K562 (cell line): ENCODE data around the gene LY6G6C. TPM values are rescaled to one million over a fixed set of nuclear protein-coding genes. Genes with fewer than 3 reads are reported as not detected.

Source experiments
- E2F6 ChIP-seq, 2 experiments: IDR thresholded peaks; 2 replicates each; pipeline ENCODE4 v1.6.1; 2011; ENCODE audit warnings: borderline replicate concordance in 1 of 2, control low read depth in 1 of 2, low read depth in 1 of 2, low read length in 1 of 2, mild to moderate bottlenecking in 1 of 2, mixed read lengths in 1 of 2, moderate library complexity in 1 of 2; ENCODE audit not compliant: insufficient read depth in 1 of 2, insufficient read length in 1 of 2, poor library complexity in 1 of 2, severe bottlenecking in 1 of 2; ENCODE audit errors: extremely low read depth in 1 of 2
- PHB ChIP-seq: fragments of 250-450 bp; sonication (Bioruptor Pico); IDR thresholded peaks from 2 replicates; pipeline ENCODE4 v1.5.0; 2021
- SETDB1 ChIP-seq: IDR thresholded peaks from one replicate; pipeline ENCODE4 v1.6.1; 2012; ENCODE audit warnings: low read length, control low read depth, inconsistent platforms
- SLC30A9 ChIP-seq: fragments of 250-450 bp; sonication (Bioruptor Pico); IDR thresholded peaks from 2 replicates; pipeline ENCODE4 v1.8.0; 2022; ENCODE audit warnings: mild to moderate bottlenecking, moderate library complexity
- STAT5B ChIP-seq: fragments of 250-450 bp; sonication (Bioruptor Pico); IDR thresholded peaks from 2 replicates; pipeline ENCODE4 v1.8.0; 2021; ENCODE audit warnings: mild to moderate bottlenecking, inconsistent platforms
- VEZF1 ChIP-seq: fragments of 200-800 bp; sonication (Bioruptor generic); IDR thresholded peaks from 2 replicates; pipeline ENCODE4 v1.6.1; 2017; ENCODE audit warnings: missing genetic modification characterization, missing compliant biosample characterization
- ZBTB7A ChIP-seq: IDR thresholded peaks from 2 replicates; pipeline ENCODE4 v1.6.1; 2011; ENCODE audit warnings: low read depth, mild to moderate bottlenecking, low read length, moderate library complexity, borderline replicate concordance; ENCODE audit not compliant: control insufficient read depth
- ZC3H8 ChIP-seq: fragments of 450-650 bp; IDR thresholded peaks from 2 replicates; pipeline ENCODE4 v1.6.1; 2017
- ZNF766 ChIP-seq: fragments of 200-800 bp; sonication (Bioruptor generic); conservative IDR thresholded peaks from 2 replicates; pipeline ENCODE4 v1.6.1; 2016; ENCODE audit warnings: missing genetic modification characterization, missing compliant biosample characterization
- polyA plus RNA-seq, 8 experiments: library from polyadenylated mRNA; depleted of rRNA in 4 of 8; stranded (reverse) in 5 of 8; unstranded in 3 of 8; fragments of >200 nt; fragmentation: Nextera tagmentation in 2 of 8; fragmentation: Illumina TruSeq in 1 of 8; extraction: Ambion mirVana in 2 of 8; extraction: Trizol in 1 of 8; gene quantifications; 2 replicates each; pipeline versions ENCODE4 v1.2.1 to v1.2.3, GENCODE V29; 2011 to 2014; ENCODE audit warnings: inconsistent platforms in 1 of 8, missing spikeins in 1 of 8
- total RNA-seq, 7 experiments: library from RNA; depleted of rRNA in 6 of 7; stranded (reverse); fragments of >200 nt in 6 of 7; fragmentation: Illumina TruSeq in 2 of 7; extraction: Trizol in 2 of 7; gene quantifications; 2 replicates each; pipeline versions ENCODE4 v1.2.1 to v1.2.3, GENCODE V29; 2011 to 2021; ENCODE audit warnings: low replicate concordance in 1 of 7

LY6G6C gene
- total and polyA plus RNA-seq, 9 of the 15 experiments (the other 6 are each of a cell fraction or from before 2014, with no cell fraction given), result 0.06 to 0.20 TPM; not detected in 7

GRCh38 chr6:31702819-31703716 is 18.5 kb downstream of the LY6G6C start, which contains the start of gene ABHD16A (continued):
- TF ChIP-seq SLC30A9 (no peak), STAT5B (CRISPR knock-in tag) (no peak), ZNF766 (CRISPR knock-in tag) (0 out of 2 replicates have a peak, but pooled peaks have one; percentile 91), ZC3H8 (0 out of 2 replicates have a peak, but pooled peaks have one; percentile 53), E2F6 (IDR thresholded peaks at IDR 0.05; ENCODE audit: borderline replicate concordance in 1 of 2, extremely low read depth in 1 of 2, insufficient read depth in 1 of 2, insufficient read length in 1 of 2, low read depth in 1 of 2, low read length in 1 of 2, poor library complexity in 1 of 2, severe bottlenecking in 1 of 2) (peak; percentile 21 to 46), ZBTB7A (peak; percentile 63; the same call in 1 of the 2 replicates), PHB (CRISPR knock-in tag) (peak; percentile 82; the same call in 1 of the 2 replicates), VEZF1 (CRISPR knock-in tag) (peak; percentile 97), SETDB1 (peak; percentile 41)
